Measurements from ENCODE around the gene ARHGEF4. TPM values are rescaled to one million over a fixed set of nuclear protein-coding genes. Genes with fewer than 3 reads are reported as not detected.

Gene ARHGEF4
- total RNA-seq, 1 experiment from 2014 or later, result 12.6 TPM

DNA sequence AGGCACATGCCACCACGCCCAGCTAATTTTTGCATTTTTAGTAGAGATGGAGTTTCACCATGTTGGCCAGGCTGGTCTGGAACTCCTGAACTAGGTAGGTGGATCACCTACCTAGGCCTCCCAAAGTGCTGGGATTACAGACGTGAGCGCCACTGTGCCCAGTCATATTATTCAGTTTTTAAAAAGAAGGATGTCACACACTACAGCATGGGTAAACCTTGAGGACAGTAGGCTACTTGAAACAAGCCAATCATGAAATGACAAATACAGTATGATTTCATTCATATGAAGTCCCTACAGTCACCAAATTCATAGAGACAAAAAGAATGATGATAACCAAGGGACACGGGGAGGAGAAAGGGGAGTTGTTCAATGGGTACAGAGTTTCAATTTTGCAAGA lies 31.1 kb upstream of the ARHGEF4 start:
- H2BK5ac ChIP-seq (ENCODE audit: insufficient read length, low read length), result no peak overlapping the region
- H4K91ac ChIP-seq (ENCODE audit: insufficient read length, low read depth, low read length), result no peak overlapping the region
- H3K79me1 ChIP-seq (ENCODE audit: insufficient read depth, low read depth, low read length, poor library complexity, severe bottlenecking), result no peaks in the 10 kb centered on the region
- Mint-ChIP-seq H3K4me3 (no peak overlapping the region), H3K27me3 (ENCODE audit: low read depth) (no peaks in the 10 kb centered on the region; the same call in 1 of the 2 replicates), H3K9me3 (peaks cover 0 to 3% of the 10 kb centered on the region in 2 experiments; a peak in 3 of 5 replicates), H3K36me3 (ENCODE audit: insufficient read depth in 1 of 3, low read depth in 3 of 3) (peaks cover 0 to 2% (median 0%) of the 10 kb centered on the region in 3 experiments; a peak in 1 of 7 replicates), H3K27ac (no peak overlapping the region), H3K4me1 (peaks cover 5% of the 10 kb centered on the region in 2 experiments; a peak in 3 of 4 replicates)
- H4K8ac ChIP-seq (replicated peaks; ENCODE audit: insufficient read length, low read depth, low read length), result no peak overlapping the region
- no peak overlapping the region for H2BK15ac ChIP-seq (ENCODE audit: low read depth, low read length)
- H3K4ac ChIP-seq (ENCODE audit: low read depth, low read length), result no peak overlapping the region
- H3K79me2 ChIP-seq (ENCODE audit: insufficient read depth, low read length), result no peaks in the 10 kb centered on the region
- no peak overlapping the region for H3T11ph ChIP-seq (ENCODE audit: low read length)
- H3K9ac ChIP-seq (ENCODE audit: extremely low read depth, insufficient read length, low read length), result no peak overlapping the region
- no peak overlapping the region for H3K14ac ChIP-seq (ENCODE audit: insufficient read depth, low read length)
- H2BK120ac ChIP-seq (ENCODE audit: low read depth, low read length, poor library complexity, severe bottlenecking), result no peak overlapping the region
- no peak overlapping the region for H3K56ac ChIP-seq (ENCODE audit: insufficient read length, low read depth, low read length)
- TF ChIP-seq, protein P1, sequence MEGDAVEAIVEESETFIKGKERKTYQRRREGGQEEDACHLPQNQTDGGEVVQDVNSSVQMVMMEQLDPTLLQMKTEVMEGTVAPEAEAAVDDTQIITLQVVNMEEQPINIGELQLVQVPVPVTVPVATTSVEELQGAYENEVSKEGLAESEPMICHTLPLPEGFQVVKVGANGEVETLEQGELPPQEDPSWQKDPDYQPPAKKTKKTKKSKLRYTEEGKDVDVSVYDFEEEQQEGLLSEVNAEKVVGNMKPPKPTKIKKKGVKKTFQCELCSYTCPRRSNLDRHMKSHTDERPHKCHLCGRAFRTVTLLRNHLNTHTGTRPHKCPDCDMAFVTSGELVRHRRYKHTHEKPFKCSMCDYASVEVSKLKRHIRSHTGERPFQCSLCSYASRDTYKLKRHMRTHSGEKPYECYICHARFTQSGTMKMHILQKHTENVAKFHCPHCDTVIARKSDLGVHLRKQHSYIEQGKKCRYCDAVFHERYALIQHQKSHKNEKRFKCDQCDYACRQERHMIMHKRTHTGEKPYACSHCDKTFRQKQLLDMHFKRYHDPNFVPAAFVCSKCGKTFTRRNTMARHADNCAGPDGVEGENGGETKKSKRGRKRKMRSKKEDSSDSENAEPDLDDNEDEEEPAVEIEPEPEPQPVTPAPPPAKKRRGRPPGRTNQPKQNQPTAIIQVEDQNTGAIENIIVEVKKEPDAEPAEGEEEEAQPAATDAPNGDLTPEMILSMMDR (conservative IDR thresholded peaks at IDR 0.05), result no peak
- no peak overlapping the region for H3K27ac ChIP-seq (ENCODE audit: insufficient read length, low read depth, low read length)
- WGBS (ENCODE audit: extremely low coverage, insufficient read length, low lambda C conversion rate), result no CpG with 5 or more reads among the region's 4 CpGs
- H3K4me1 ChIP-seq (ENCODE audit: insufficient read depth, low read length), result no peaks in the 10 kb centered on the region; the same call in 1 of the 2 replicates
- no peak overlapping the region for H2BK12ac ChIP-seq (ENCODE audit: insufficient read length, low read depth, low read length)
- no peak overlapping the region for H3K23ac ChIP-seq (ENCODE audit: insufficient read length, low read depth, low read length)
- H4K5ac ChIP-seq (ENCODE audit: insufficient read length, low read depth, low read length), result no peak overlapping the region
- H3K4me2 ChIP-seq (ENCODE audit: insufficient read depth, insufficient read length, low read length), result no peak overlapping the region
- H3K18ac ChIP-seq (ENCODE audit: insufficient read length, low read depth, low read length), result no peak overlapping the region
- no peaks in the 10 kb centered on the region for H3K27me3 ChIP-seq (ENCODE audit: insufficient read depth, low read length)
- H2AFZ ChIP-seq (ENCODE audit: low read length), result no peak overlapping the region
- no peak for DNase-seq
- H4K20me1 ChIP-seq (ENCODE audit: control insufficient read depth, insufficient read depth, insufficient read length), result no peaks in the 10 kb centered on the region
- no peak overlapping the region for H2BK20ac ChIP-seq (ENCODE audit: low read depth, low read length, poor library complexity, severe bottlenecking)
- no peaks in the 10 kb centered on the region for H3K9me3 ChIP-seq (ENCODE audit: control insufficient read depth, low read depth, low read length)
- no peak overlapping the region for H2AK5ac ChIP-seq (ENCODE audit: insufficient read length, low read length)
- H3K23me2 ChIP-seq (ENCODE audit: insufficient read length, low read depth, low read length, poor library complexity, severe bottlenecking), result no peaks in the 10 kb centered on the region
